Posterior vena cava (tissue), 2 donors: ENCODE results near the gene RALB. TPM values are rescaled to one million over a fixed set of nuclear protein-coding genes. Genes with fewer than 3 reads are reported as not detected.
"Not testable (repeated sequence)": the region's sequence is repeated elsewhere in the genome, so short reads cannot be mapped to it uniquely, and the experiment has no call there.

Source experiments
- DNase-seq: peaks from one replicate; pipeline ENCODE4 v3.0.0-alpha.2; 2020; ENCODE audit warnings: low spot score
- intact Hi-C, 2 donors: fragments of 100-400 bp; cut with DNase I; formaldehyde crosslinking; loops; one replicate each; pipeline versions ENCODE4 v1.14.1 to v1.14.2; 2022 to 2023
- total RNA-seq, 2 donors: library from RNA; stranded (reverse); fragmentation: NEBNext Ultra II Directional; extraction: Animal tissue kit (Norgen Biotek cat#: 25700); gene quantifications; one replicate each; pipeline ENCODE4 v1.2.1, GENCODE V29; 2021
- donor health status: DM: yes; HTN: yes; CAD: no.
- donor health status: DM: yes; HTN: yes; CAD: no.

The RALB gene
- total RNA-seq, 2 donors from 2014 or later, result 42.5 to 55.0 TPM

GRCh38 chr2:120319686-120320317, 67.2 kb downstream of the RALB start:
- peak; percentile 68 for DNase-seq
- intact Hi-C loops, result no loop called here

DNA sequence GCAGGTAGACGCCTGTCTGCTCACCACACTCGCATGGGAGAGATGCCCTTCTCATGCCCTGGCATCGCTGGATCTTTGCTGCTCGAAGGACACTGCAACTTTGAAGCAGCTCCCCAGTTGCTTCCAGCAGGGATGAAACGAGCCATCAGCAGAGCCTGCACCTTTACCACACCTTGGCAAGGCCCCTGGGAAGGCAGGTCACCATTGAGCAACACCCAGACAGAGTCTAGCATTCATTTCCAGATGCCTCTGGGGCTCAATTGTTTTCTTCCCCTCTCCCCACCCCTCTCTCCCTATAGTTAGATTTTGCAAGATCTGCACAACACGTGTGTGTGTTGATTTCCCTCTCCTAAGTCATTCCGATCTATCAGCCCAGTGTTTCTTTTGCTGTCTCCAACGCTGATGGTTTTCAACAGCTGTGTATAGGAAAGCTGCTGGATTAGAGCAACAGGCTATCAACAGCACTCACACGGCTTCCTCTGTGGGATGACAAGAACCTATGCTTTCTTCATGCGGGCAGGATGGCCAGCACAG, 67.7 kb downstream of the RALB start:
- no peak for DNase-seq
- intact Hi-C loops, result no loop called here

GRCh38 chr2:120320887-120321556, 68.4 kb downstream of the RALB start:
- intact Hi-C loops, DNase-seq: not testable (repeated sequence)

- intact Hi-C loops, result no loop called here
- no peak for DNase-seq
Observed at GRCh38 chr2:120321721-120322284, 69.2 kb downstream of the RALB start.

GRCh38 chr2:120322329-120322728, 69.7 kb downstream of the RALB start:
- intact Hi-C loops, result no loop called here
- no peak for DNase-seq

- DNase-seq, result peak; percentile 91
- intact Hi-C loops, result no loop called here
Observed at GRCh38 chr2:120323214-120323613, 70.6 kb downstream of the RALB start.

- intact Hi-C loops, result no loop called here
- DNase-seq, result no peak
Observed at GRCh38 chr2:120323807-120324399, 71.3 kb downstream of the RALB start.

GRCh38 chr2:120324933-120325332, 72.3 kb downstream of the RALB start:
- intact Hi-C loops, result no loop called here
- no peak for DNase-seq

GRCh38 chr2:120326066-120326465, 73.4 kb downstream of the RALB start:
- no peak for DNase-seq
- intact Hi-C loops, result no loop called here

GRCh38 chr2:120330946-120331822, 78.5 kb downstream of the RALB start:
- intact Hi-C loops, result no loop called here
- no peak for DNase-seq

- DNase-seq, result no peak
- intact Hi-C loops, result no loop called here
Observed at GRCh38 chr2:120331903-120332302, 79.3 kb downstream of the RALB start.

- DNase-seq, result no peak
- intact Hi-C loops, result no loop called here
Observed at GRCh38 chr2:120332384-120332783, 79.7 kb downstream of the RALB start.

- intact Hi-C loops, result no loop called here
- no peak for DNase-seq
Observed at GRCh38 chr2:120334068-120334467, 81.4 kb downstream of the RALB start.

- intact Hi-C loops, result no loop called here
- no peak for DNase-seq
Observed at GRCh38 chr2:120336749-120337148, 84.1 kb downstream of the RALB start.

DNA sequence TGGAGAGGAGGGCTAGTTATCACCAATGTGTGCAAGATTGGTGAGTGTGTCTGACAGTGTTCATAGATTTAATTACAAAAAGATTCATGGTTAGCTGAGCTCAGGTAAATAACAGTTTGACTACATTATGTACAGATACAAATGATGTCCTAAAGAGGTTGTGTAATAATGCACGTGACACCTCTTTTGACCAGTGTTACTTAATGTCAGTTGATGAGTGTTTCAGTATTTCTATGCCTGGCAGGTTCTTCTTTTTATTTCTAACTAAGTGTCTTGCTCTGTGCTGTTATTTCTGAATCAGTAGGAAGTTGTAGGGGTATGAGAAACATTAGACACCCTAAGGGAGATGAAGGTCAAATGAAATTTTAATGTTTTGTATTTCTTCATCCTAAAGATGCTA, 85.4 kb downstream of the RALB start:
- intact Hi-C loops, result no loop called here
- no peak for DNase-seq

DNA sequence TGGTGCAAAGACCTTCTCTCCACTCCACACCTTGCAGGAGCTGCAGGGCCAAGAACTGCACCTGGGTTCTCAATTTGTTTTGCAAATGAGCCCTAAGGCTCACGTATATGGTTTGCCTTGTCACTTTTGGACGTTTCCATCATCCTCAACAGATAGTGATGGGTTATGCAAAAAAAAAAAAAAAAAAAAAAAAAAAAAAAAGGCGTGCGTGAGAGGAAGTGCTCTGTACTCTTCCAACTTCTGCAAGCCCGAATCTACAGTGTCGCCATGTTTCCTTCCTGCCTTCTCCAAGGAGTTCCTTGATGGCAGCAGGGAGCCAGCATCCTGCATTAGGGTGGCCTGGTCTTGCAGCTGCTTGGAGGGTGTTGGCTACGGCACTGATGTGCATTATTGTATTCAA, 89.3 kb downstream of the RALB start:
- intact Hi-C loops, result loop anchor here (5.0 to 10.0 kb wide), 4 partner anchors 203 to 733 kb away; no protein-coding TSS in a partner anchor

GRCh38 chr2:120342446-120342845, 89.8 kb downstream of the RALB start:
- intact Hi-C loops, result loop anchor here (5.0 to 10.0 kb wide), 4 partner anchors 202 to 732 kb away; no protein-coding TSS in a partner anchor
- no peak for DNase-seq

More for the DNA sequence above, 89.3 kb downstream of the RALB start:
- no peak for DNase-seq

DNA sequence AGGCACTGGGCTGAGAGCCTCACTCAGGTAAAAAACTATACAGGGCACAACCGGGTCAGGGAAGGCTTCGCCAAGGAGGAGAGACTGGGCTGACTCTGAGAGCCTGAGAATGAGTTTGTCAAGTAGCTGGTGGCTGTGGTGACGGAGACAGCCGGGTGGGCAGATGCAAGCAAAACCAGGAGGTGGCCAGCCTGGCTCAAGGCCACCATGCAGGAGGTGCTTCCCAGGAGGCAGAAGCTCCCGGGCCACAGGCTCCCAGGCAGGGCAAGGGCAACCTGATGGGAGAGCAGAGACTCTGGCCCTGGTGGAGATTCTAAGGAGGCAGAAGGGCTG, 90.4 kb downstream of the RALB start:
- DNase-seq, result no peak
- intact Hi-C loops, result loop anchor here (1.0 to 10.0 kb wide), 5 partner anchors 202 to 732 kb away; no protein-coding TSS in a partner anchor
